NCI-H2107 (cell line): ENCODE data around the gene PMM2.
"Not testable (repeated sequence)": the region's sequence is repeated elsewhere in the genome, so short reads cannot be mapped to it uniquely, and the experiment has no call there.

ENCODE experiments used
- DNase-seq: peaks from one replicate; lab custom pipeline; 2025; lab: John Stamatoyannopoulos, UW

The PMM2 gene

DNA sequence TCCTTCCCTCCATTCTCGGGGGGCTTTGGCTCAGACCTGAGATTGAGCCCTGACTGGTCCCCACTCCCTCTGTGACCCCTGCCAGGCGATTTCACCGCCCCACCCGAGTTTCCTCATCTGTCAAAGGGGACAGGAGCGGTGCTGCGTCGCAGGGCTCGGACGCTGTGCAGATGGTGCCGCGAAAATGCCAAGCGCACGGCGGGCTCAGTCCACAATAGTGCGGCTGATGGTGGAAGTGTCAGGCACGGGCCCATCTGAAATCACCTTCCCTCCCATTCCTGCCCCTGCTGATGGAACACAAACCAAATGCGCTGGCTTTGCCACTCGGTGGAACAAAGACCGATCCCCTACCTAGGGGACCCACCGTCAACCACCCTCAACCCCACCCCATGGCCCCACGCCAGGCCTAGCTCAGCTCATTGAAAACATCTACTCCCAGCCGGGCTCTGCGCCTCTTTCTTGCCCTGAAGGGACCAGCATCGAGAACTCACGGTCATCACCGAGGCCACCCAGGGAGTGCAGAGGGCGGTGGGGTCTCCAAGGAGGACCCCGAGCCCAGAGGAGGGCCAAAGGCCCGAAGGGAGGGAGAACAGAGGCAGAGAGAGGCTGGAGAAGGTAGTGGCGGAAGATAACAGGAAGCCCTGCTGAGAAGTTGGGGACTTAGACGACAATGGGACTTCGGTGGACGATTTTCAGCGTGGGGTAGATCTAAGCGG is 69.7 kb downstream of the PMM2 start:
- no peak for DNase-seq

DNA sequence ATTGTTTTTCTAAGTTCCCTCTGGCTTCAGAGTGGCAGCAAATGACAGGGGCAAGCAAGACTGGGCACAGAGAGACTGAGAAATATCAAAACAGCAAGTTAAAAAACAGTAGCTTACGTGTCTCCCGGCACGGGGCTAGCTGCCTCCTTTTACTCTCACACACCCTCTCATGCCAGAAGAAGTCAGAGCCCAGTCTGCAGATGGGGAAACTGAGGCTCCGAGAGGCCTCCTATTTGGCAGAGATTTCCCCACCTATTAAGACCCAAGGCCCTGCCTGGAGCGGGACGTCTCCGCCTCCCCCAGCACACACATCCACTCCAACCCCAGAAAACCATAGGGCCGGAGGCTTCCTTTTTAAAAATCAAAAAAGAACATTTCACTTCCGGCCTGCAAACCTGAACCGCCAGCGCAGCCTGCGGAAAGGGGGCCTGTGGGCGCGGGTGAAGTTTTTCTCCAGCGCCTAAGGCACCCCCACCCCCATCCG is 70.3 kb downstream of the PMM2 start:
- DNase-seq = no peak

DNA sequence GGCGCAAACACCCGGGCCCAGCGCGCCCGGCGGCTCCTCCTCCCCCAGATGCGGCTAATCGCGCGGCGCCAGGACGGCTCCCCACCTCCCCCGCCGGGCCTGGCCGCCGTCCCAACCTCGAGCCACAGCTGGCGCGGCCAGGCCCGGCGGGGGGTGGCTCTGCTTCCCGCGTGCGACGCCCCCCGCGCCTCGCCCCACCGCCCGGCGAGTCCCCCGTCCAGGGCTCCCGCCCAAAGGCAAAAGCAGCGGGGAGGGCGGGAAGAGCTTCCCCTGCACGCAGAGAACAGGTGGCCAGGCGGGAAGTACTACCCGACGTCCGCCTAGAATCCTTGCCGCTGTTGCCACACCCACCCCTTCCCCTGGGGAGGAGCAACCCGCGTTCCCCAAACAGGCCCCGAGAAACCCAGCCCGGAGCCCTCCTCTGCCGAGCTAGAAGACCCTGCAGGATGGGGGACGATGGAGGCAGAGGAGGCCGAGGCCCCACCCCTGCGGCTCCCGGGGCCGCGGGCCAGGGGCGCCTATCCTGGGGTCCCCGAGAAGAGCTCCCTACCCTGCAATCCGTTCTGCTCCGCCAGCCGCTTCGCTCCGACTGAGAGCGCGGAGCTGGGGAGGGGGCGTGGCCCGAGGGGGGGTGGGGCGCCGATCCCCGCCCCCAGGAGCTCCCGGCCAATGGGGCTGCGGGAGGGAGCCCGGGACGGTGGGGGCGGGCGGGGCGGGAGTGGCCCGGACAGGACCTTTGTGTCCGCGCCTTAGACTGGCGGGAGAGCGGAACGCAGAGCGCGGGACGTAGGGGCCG is 71.0 kb downstream of the PMM2 start, which contains the start of gene CARHSP1:
TSS of gene CARHSP1 (minus strand) at position 591 of the 796 bp plus-strand sequence. CDS start 9,678 bp downstream, outside the sequence.
- peak; percentile 64 for DNase-seq

DNA sequence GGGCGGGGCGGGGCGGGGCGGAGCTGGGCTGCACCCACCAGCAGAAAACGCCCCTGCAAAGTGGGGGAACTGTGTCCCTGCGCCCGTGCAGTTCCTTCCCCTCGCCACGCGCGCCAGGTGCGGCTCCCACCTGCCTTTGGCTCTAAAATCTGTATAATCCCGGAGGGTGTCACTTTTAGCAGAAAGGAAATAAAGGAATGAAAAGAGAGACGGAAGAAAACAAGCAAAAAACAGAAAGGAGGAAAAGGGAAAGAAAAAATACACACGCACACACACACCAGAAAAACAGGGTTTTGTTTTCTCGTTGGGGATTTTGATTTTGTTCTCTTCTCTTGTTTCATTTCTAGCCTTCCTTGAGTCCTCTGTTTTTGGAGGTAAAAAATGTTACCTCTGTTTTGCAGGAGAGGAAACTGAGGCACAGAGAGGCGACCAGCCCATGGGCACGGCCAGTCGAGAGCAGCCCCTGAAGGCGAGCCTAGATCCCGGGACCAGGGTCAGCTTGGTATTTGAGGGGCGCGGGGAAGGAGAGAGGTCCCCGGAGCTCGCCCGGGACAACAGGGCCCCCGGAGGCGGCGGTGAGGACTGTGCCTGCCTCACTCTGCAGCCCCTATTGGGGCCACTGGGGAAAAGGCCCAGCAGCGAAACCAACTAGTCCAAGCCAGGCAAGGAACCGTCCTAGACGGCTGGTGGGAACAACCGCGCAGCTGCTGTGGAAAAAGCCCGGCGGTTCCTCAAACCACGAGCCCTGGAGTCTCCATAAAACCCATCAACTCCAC is 71.8 kb downstream of the PMM2 start:
- no peak for DNase-seq

DNA sequence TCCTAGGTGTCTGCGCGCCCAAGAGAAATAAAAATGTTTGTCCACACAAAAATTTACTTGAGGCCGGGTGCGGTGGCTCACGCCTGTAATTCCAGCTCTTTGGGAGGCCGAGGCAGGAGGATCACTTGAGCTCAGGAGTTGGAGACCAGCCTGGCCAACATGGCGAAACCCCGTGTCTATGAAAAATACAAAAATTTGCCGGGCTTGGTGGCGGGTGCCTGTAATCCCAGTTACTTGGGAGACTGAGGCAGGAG is 72.3 kb downstream of the PMM2 start:
- not testable (repeated sequence) for DNase-seq

DNA sequence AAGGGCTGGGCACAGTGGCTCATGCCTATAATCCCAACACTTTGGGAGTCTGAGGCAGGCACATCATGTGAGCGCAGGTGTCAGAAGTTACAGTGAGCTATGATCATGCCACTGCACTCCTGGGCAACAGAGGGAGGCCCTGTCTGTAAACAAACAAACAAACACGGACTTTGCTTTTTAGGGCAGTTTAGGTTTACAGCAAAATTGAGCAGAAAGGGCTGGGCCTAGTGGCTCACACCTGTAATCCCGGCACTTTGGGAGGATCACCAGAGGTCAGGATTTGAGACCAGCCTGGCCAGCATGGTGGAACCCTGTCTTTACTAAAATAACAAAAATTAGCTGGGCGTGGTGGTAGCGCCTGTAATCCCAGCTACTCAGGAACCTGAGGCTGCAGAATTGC is 74.4 kb downstream of the PMM2 start:
- no peak for DNase-seq

DNA sequence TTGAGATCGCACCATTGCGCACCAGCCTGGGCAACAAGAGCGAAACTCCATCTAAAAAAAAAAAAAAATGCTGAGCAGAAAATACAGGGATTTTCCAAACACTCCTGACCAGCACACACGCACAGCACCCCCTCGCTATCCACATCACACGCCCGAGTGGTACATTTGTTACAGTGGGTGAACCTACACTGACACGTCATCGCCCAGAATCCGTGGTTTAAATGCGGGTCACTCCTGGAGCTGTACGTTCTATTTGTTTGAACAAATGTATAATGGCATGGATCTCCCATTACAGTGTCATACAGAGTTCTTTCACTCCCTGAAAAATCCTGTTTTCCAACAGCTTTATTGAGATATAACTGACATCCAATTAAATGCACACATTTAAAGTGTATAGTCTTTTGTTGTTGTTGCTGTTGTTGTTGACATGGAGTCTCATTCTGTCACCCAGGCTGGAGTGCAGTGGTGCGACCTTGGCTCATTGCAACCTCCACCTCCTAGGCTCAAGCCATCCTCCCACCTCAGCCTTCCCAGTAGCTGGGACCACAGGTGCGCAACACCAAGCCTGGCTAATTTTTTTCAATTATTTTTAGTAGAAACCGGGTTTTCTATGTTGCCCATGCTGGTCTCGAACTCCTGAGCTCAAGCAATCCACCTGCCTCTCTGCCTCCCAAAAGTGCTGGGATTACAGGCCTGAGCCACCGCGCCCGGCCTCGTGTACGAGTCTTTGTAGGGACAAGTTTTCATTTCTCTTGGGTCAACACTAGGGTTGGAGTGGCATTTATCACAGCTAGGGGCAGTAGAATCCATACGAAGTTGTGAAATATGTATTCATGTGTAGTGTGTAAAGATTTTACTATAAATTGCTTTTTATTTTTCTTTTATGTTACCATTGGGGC is 75.6 kb downstream of the PMM2 start:
- no peak for DNase-seq

DNA sequence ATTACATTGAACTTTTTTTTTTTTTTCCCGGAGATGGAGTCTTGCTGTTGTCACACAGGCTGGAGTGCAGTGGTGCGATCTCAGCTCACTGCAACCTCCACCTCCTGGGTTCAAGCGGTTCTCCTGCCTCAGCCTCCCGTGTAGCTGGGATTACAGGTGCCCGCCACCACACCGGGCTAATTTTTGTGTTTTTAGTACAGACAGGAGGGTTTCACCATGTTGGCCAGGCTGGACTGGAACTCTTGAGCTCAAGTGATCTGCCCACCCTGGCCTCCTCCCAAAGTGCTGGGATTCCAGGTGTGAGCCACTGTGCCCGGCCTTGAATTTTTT is 76.2 kb downstream of the PMM2 start:
- not testable (repeated sequence) for DNase-seq

DNA sequence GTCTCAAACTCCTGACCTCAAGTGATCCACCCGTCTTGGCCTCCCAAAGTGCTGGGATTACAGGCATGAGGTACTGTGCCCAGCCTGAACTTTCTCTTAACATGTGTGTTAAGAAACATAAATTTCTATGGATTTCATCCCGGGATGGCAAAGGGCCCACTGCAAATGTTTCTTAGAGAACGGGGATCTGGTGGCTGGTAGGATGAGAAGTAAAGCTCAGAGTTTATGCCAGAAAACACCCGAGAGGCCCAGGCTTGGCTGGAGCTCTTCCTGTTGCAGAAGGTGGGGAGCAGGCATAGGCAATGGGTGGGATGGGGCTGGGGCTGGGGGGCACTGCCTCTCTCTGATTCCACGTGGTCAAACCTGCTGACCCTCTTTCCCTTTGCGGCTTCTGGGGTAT is 76.7 kb downstream of the PMM2 start:
- no peak for DNase-seq

DNA sequence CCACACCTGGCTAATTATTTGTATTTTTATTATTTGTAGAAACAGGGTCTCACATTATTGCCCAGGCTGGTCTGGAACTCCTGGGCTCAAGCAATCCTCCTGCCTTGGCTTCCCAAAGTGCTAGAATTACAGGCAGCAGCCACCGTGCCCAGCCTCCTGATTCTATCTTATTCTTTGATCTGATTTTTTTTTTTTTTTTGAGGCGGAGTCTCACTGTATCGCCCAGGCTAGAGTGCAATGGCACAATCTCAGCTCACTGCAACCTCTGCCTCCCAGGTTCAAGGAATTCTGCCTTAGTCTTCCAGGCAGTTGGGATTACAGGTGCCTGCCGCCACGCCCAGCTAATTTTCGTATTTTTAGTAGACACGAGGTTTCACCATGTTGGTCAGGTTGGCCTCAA is 77.7 kb downstream of the PMM2 start:
- DNase-seq = not testable (repeated sequence)

DNA sequence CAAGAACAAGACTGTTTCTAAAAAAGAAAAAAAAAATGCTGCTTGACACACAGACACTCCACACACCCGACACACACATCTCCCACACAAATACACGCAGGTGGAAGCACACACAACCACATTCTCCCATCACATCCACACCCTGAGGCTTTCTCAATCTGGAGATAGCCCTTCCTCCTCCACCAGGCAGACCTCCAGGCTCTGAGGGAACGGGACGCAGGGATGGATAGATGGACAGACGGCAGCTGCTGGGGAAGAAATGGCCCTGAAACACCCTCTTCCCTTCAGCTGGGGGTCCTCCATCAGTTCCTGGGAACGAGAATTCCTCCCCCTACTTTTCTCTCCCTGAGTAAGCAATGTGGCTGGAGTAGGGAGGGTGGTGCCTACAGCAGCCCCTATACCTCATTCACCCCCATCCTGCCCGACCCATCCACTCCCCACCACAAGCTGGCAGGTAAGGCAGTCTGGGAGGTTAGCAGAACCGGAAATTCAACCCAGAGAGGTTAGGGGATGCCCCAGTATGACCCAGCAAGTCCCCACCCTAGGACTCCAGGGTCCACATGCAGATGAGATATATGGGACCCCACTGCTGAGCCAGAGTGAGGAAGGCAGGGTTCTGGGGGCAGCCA is 80.4 kb downstream of the PMM2 start:
- no peak for DNase-seq

DNA sequence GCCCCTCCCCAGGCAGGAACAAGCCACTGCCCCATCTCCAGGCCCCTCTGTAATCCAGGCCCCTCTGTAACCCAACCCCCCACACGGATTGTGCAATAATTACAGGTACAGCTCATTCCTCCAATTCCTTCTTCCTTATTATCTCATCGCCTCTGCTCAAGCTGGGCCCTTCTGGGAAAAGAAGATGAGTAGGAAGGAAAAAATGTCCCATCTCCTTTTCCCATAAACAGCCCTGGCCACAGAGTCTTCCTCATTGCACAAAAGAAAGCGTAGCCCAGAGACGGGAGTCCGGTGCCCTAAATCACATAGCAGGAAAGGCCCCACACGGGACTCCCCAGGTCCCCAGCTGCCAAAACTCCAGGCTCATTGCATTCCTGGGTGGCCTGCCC is 80.9 kb downstream of the PMM2 start:
- no peak for DNase-seq

DNA sequence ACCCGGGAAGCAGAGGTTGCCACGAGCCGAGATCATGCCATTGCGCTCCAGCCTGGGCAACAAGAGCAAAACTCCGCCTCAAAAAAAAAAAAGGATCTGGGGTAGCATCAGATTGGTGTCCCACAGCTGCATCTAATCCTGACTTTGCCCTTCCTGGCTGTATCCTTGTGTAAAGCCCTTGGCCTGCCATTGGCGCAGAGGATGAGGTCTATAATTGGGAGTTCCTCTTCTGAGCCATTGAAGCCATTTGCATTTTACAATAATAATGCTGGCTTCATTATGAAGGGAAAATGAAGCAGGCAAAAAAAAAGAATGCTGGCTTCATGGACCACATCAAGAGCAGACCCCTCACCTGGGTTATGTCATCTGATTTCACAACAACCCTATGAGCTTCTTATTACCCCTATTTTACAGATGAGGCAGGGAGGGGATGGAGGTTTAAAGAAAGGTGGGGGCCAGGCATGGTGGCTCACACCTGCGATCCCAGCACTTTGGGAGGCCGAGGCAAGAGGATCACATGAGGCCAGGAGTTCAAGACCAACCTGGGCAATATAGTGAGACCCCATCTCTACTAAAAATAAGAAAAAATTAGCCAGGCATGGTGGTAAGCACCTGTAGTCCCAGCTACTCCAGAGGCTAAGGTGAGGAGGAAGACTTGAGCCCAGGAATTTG is 83.3 kb downstream of the PMM2 start:
- no peak for DNase-seq

DNA sequence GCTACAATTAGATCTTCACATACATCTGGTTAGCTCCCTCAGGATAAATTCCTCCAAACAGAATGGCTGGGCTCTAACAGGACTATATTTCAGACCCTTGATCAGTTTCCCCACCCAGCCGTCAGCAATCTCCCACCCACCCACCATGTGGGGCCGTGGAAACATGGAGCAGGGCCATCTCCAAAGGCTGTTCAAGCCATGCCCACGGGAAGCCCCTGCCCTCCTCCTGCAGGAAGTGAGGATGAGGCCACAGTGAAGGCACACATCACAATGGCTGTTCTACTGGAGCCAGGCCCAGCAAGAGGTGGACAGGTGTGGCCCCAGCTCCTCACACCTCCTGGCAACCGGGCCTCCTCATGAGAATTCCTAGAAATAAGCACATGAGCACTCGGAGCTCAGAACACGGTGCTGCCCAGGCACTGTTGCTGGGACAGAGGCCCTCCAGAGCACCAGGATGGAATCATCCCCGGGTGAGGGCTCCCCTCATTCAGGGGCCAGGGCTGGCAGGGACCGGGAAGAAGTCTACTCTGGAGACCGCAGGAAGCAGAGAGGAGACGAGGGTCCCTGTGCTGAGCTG is 84.5 kb downstream of the PMM2 start, which contains the start of gene LITAFD:
TSS of gene LITAFD (plus strand) at position 311 of the 577 bp plus-strand sequence. CDS start 2,005 bp downstream, outside the sequence.
- DNase-seq = no peak

DNA sequence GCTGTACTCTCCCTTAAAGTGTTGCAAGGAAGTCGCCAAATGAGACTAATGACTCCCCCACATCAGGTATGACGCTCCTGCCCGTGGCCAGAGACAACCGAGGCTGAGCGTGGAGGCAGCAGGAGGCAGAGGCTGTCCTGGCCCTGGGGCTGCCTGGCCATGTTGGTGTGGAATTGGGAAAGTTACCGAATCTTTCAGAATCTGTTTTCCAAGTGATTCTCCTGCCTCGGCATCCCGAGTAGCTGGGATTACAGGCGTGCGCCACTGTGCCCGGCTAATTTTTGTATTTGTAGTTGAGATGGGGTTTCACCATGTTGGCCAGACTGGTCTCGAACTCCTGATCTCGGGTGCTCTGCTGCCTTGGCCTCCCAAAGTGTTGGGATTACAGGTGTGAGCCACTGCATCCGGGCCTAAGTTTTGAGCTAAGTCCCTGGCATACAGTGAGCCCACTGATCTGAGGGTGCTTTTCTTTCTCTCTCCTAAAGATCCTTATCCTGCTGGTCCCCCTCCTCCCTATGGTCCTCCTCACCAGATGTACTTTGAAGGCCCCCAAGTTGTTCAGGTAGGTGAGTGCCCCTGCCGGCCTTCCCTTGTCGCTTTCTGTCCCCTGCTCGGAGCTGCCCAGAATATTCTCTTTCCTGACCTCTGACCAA is 85.2 kb downstream of the PMM2 start:
- DNase-seq = no peak

DNA sequence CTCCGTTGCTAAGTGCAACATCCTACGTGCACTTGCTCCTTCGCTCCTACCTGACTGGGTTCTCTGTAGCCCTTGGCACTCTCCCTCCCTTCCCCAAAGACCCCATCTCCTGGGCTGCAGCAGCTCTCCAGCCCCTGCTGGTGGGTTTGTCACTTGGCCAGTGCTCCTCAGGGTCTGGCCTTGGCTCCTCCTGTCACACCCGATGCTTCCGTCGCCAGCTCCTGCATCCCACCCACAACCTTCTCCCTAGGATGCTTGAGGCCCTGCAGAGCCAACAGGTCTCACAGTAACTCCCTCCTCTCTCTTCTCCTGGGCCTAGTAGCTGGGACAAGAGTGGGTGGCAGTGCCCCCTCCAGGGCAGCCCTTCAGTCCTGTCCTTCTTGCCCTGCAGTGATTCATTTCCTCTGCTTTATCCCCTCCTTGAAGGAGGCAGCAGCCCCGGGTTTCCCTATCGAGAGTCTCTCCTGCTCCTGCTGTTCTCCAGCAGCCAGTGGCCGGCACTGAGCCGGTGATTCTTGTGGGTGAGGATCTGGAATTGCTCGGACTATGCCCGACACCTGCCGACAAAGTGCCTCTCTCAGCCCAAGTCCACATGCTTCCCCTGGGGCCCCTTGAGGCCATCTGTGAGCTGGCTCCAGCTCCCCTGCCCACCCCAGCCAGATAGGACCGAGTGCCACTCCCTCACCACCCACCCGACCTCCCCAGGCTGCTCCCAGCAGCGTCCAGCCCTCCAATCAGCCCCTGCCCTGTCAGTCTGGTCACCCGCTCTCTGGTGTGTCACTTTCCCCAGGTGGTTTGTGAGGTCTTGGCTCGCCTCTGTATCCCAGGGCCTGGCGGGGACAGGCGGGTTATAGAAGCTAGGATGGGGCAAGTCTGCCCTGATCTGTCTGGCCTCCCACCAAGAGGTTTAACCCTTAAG is 88.3 kb downstream of the PMM2 start:
- no peak for DNase-seq

DNA sequence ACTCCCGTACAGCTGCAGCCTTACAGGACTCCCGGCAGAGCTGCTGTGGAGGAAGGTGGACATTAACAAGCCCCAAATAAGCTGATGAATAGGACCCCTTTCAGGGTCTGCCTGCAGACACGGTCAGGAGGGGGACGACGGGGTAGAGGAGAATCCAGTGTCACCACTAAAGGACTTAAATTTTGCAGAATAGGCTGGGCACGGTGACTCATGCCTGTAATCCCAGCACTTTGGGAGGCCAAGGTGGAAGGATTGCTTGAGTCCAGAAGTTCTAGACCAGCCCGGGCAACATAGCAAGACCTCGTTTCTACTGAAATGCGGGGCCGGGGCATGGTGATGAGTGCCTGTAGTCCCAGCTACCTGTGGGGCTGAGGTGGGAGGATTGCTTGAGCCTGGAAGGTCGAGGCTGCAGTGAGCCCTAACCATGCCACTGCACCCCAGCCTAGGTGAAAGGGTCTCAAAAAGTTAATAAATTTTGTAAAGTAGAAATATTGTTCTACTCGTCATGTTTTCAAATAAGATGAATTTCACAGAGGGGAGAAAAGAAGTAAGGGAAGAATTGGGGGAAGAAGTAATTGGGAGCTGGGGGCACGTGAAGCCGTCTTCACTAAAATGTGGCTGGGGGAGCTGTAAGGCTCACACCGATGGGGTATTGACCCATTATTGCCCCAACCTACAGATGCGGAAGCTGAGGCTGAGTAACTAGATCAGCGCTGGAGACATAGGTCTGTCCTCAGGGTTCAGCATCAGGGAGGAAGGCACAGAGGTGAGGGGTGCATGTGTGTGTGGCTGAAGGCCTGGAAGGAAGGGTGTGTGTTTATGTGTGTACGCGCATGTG is 89.2 kb downstream of the PMM2 start:
- DNase-seq = no peak

DNA sequence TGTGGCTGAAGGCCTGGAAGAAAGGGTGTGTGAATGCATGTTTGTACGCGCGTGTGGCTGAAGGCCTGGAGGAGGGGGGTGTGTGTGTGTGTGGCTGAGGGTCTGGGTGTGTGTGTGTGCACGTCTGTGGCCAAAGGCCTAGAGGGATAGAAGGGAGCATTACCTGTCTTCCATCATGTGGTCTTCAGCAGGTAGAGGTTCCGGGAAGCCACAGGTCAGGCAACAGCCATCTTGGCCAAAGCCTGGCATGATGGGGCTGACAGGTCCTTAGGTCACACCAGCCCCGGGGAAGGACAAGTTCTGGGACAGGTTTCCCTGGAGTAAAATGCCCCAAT is 89.8 kb downstream of the PMM2 start:
- no peak for DNase-seq
